Measurements from ENCODE around the gene MOCS3. TPM values are rescaled to one million over a fixed set of nuclear protein-coding genes. Genes with fewer than 3 reads are reported as not detected.

The MOCS3 gene
- total and polyA plus RNA-seq, 2 donors (not counting 1 experiment from before 2014, with no cell fraction given): 0.91 to 7.6 TPM

DNA sequence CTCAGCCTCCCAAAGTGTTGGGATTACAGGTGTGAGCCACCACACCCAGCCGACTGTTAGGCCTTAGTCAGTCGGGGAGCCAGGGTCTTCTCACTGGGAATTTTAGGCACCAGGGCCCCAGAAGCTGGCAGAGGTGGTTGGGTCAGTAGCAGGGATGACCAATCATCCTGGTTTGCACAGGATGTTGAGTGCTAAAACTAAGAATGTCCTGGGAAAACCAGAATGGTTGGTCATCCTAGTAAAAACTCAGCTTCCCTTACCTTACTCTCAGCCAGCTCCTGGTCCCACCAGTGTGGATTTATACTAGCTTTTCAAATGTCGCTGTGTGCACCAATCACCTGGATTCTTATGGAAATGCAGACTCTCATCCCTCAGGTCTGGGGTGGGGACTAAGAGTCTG lies 32.5 kb downstream of the MOCS3 start:
- H3K9me3 ChIP-seq (ENCODE audit: control extremely low read depth in 1 of 3, control insufficient read depth in 2 of 3, insufficient read depth in 1 of 3, low read length in 2 of 3): peaks cover 0 to 10% (median 0%) of the 10 kb centered on the region in 3 donors
- peaks cover 12 to 16% of the 10 kb centered on the region in 2 donors for H3K4me1 ChIP-seq (ENCODE audit: control insufficient read depth in 2 of 2, insufficient read depth in 2 of 2, low read length in 2 of 2)
- DNase-seq: no peak
- H3K4me3 Mint-ChIP-seq: no peak overlapping the region
- H3K27ac ChIP-seq (ENCODE audit: low read length in 2 of 2): no peak overlapping the region
- H3K27ac Mint-ChIP-seq: no peak overlapping the region
- no peak for ATAC-seq (ENCODE audit: low read depth)
- no peak overlapping the region for H3K9ac ChIP-seq (ENCODE audit: low read length)
- ChIA-PET POLR2A (no interaction called here), CTCF (interaction anchor here (1.6 to 14.9 kb wide), 4 partner anchors 10 to 603 kb away, joined by 3 to 314 read pairs (median 15); no protein-coding TSS in a partner anchor)
- H3K36me3 ChIP-seq (replicated peaks in 1 of 2; ENCODE audit: control extremely low read depth in 1 of 2, control insufficient read depth in 1 of 2, extremely low read depth in 1 of 2, insufficient read depth in 2 of 2, low read length in 1 of 2): no peaks in the 10 kb centered on the region
- H3K9me3 Mint-ChIP-seq (ENCODE audit: insufficient read depth): no peaks in the 10 kb centered on the region
- peaks cover 0 to 11% (median 4%) of the 10 kb centered on the region in 4 experiments for H3K27me3 ChIP-seq (replicated peaks in 1 of 4; ENCODE audit: control extremely low read depth in 1 of 4, control insufficient read depth in 3 of 4, insufficient read depth in 4 of 4, low read length in 3 of 4)
- no peak for TF ChIP-seq EZH2 (IDR thresholded peaks at IDR 0.05; ENCODE audit: borderline replicate concordance, insufficient read depth, low read depth, low read length, poor library complexity, severe bottlenecking)
- TF ChIP-seq, protein P1, sequence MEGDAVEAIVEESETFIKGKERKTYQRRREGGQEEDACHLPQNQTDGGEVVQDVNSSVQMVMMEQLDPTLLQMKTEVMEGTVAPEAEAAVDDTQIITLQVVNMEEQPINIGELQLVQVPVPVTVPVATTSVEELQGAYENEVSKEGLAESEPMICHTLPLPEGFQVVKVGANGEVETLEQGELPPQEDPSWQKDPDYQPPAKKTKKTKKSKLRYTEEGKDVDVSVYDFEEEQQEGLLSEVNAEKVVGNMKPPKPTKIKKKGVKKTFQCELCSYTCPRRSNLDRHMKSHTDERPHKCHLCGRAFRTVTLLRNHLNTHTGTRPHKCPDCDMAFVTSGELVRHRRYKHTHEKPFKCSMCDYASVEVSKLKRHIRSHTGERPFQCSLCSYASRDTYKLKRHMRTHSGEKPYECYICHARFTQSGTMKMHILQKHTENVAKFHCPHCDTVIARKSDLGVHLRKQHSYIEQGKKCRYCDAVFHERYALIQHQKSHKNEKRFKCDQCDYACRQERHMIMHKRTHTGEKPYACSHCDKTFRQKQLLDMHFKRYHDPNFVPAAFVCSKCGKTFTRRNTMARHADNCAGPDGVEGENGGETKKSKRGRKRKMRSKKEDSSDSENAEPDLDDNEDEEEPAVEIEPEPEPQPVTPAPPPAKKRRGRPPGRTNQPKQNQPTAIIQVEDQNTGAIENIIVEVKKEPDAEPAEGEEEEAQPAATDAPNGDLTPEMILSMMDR (IDR thresholded peaks at IDR 0.05): no peak
- H3K79me2 ChIP-seq (ENCODE audit: control insufficient read depth, insufficient read depth, low read length): no peaks in the 10 kb centered on the region
- no peaks in the 10 kb centered on the region for H4K20me1 ChIP-seq (ENCODE audit: control insufficient read depth, insufficient read depth, low read length, poor library complexity, severe bottlenecking)
- H3K4me2 ChIP-seq (replicated peaks; ENCODE audit: low read depth, low read length, poor library complexity, severe bottlenecking): no peak overlapping the region
- peaks cover 13% of the 10 kb centered on the region for H3K27me3 Mint-ChIP-seq
- no CpG with 5 or more reads among the region's 3 CpGs for WGBS (ENCODE audit: insufficient coverage)
- H3K4me1 Mint-ChIP-seq: peaks cover 16% of the 10 kb centered on the region
- intact Hi-C loops (cut with micrococcal nuclease): no loop called here
- H2AFZ ChIP-seq (ENCODE audit: insufficient read depth, low read depth, low read length, poor library complexity, severe bottlenecking): no peak overlapping the region
- no peak overlapping the region for H3K4me3 ChIP-seq (ENCODE audit: control extremely low read depth in 1 of 5, extremely low read depth in 1 of 5, insufficient read depth in 1 of 5, low read depth in 2 of 5, low read length in 4 of 5)

DNA sequence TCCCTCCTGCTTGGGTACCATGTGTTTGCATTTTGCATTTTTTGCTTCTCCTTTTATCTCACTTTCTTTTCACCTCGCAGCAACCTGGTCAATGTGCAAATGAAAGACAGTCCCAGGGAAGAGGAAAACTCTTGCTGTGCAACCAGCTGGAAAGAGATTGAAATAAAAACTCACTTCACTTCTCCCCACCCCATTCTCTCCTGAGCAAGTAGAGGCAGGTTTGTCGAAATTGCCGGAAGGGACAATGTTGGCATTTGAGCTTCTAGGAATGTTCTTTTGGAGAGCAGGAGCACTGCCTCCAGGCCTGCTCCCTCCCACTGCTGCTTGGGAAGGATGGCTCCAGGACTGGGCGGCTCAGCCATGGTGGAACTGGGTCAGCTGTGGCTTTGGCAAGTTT lies 33.7 kb downstream of the MOCS3 start:
- DNase-seq: no peak
- Mint-ChIP-seq H3K27ac (no peak overlapping the region), H3K4me1 (peaks cover 16% of the 10 kb centered on the region), H3K4me3 (no peak overlapping the region), H3K27me3 (peaks cover 6% of the 10 kb centered on the region), H3K9me3 (ENCODE audit: insufficient read depth) (no peaks in the 10 kb centered on the region)
- ChIA-PET POLR2A (no interaction called here), CTCF (interaction anchor here (0.6 to 14.9 kb wide), 14 partner anchors 8 to 633 kb away, joined by 3 to 314 read pairs (median 4); no protein-coding TSS in a partner anchor)
- intact Hi-C loops (cut with micrococcal nuclease): no loop called here
- no peak for ATAC-seq (ENCODE audit: low read depth)
- 49% methylated on average over 2 of the region's 4 CpGs for WGBS (ENCODE audit: insufficient coverage)
- H3K9ac ChIP-seq (ENCODE audit: low read length): no peak overlapping the region
- H3K9me3 ChIP-seq (ENCODE audit: control extremely low read depth in 1 of 3, control insufficient read depth in 2 of 3, insufficient read depth in 1 of 3, low read length in 2 of 3): peaks cover 0 to 10% (median 0%) of the 10 kb centered on the region in 3 donors
- H3K4me2 ChIP-seq (replicated peaks; ENCODE audit: low read depth, low read length, poor library complexity, severe bottlenecking): peak overlapping the region; percentile 39
- H3K27ac ChIP-seq (ENCODE audit: low read length in 2 of 2): no peak overlapping the region
- H2AFZ ChIP-seq (ENCODE audit: insufficient read depth, low read depth, low read length, poor library complexity, severe bottlenecking): peak overlapping the region; percentile 33
- peaks cover 12 to 16% of the 10 kb centered on the region in 2 donors for H3K4me1 ChIP-seq (ENCODE audit: control insufficient read depth in 2 of 2, insufficient read depth in 2 of 2, low read length in 2 of 2)
- no peak for TF ChIP-seq EZH2 (IDR thresholded peaks at IDR 0.05; ENCODE audit: borderline replicate concordance, insufficient read depth, low read depth, low read length, poor library complexity, severe bottlenecking)
- TF ChIP-seq, protein P1 (IDR thresholded peaks at IDR 0.05): no peak
- H3K79me2 ChIP-seq (ENCODE audit: control insufficient read depth, insufficient read depth, low read length): no peaks in the 10 kb centered on the region
- peaks cover 0 to 4% (median 0%) of the 10 kb centered on the region in 4 experiments for H3K27me3 ChIP-seq (replicated peaks in 1 of 4; ENCODE audit: control extremely low read depth in 1 of 4, control insufficient read depth in 3 of 4, insufficient read depth in 4 of 4, low read length in 3 of 4)
- no peaks in the 10 kb centered on the region for H3K36me3 ChIP-seq (replicated peaks in 1 of 2; ENCODE audit: control extremely low read depth in 1 of 2, control insufficient read depth in 1 of 2, extremely low read depth in 1 of 2, insufficient read depth in 2 of 2, low read length in 1 of 2)
- no peaks in the 10 kb centered on the region for H4K20me1 ChIP-seq (ENCODE audit: control insufficient read depth, insufficient read depth, low read length, poor library complexity, severe bottlenecking)
- H3K4me3 ChIP-seq (ENCODE audit: control extremely low read depth in 1 of 5, extremely low read depth in 1 of 5, insufficient read depth in 1 of 5, low read depth in 2 of 5, low read length in 4 of 5): no peak overlapping the region

Data from B cell (primary cell).